Testis (tissue), 3 donors: Measurements from ENCODE around the gene HIPK4. TPM values are rescaled to one million over a fixed set of nuclear protein-coding genes. Genes with fewer than 3 reads are reported as not detected.

ENCODE experiments used
- DNase-seq: peaks from one replicate; pipeline ENCODE4 v3.0.0-alpha.2; 2019
- H3K27ac ChIP-seq, 2 donors: fragments of 200-600 bp; sonication (generic); one replicate each; pipeline ENCODE4 v1.5.1; 2019
- H3K27me3 ChIP-seq: fragments of 200-600 bp; sonication (generic); one replicate; pipeline ENCODE4 v1.5.1; 2019
- H3K36me3 ChIP-seq: fragments of 200-600 bp; sonication (generic); one replicate; pipeline ENCODE4 v1.5.1; 2017; ENCODE audit warnings: low read depth; ENCODE audit errors: missing control alignments
- H3K4me1 ChIP-seq: fragments of 200-600 bp; sonication (generic); one replicate; pipeline ENCODE4 v1.5.1; 2019
- H3K4me3 ChIP-seq, 2 donors: fragments of 200-600 bp; sonication (generic); one replicate each; pipeline ENCODE4 v1.5.1; 2017 to 2019
- H3K9me3 ChIP-seq: fragments of 200-600 bp; sonication (generic); one replicate; pipeline ENCODE4 v1.5.1; 2017
- CTCF ChIP-seq, 3 experiments: fragments of 450-650 bp in 2 of 3; fragments of 200-600 bp in 1 of 3; sonication (generic) in 1 of 3; IDR thresholded peaks; one replicate each; pipeline ENCODE4 v1.5.1; 2016 to 2019; ENCODE audit warnings: antibody characterized with exemption in 3 of 3, mild to moderate bottlenecking in 2 of 3, moderate library complexity in 1 of 3
- POLR2A ChIP-seq: fragments of 450-650 bp; IDR thresholded peaks from one replicate; pipeline ENCODE4 v1.6.1; 2017; ENCODE audit warnings: antibody characterized with exemption, mild to moderate bottlenecking, moderate library complexity
- WGBS, 2 donors: methylation state at CpG; one replicate each; pipeline ENCODE4 v1.1.5; 2018; 5-methylcytosine and 5-hydroxymethylcytosine counted together
- intact Hi-C: fragments of 100-400 bp; cut with DNase I; formaldehyde crosslinking; loops from one replicate; pipeline ENCODE4 v1.15.1; 2023; ENCODE audit warnings: low total_unique reads
- polyA plus RNA-seq: library from polyadenylated mRNA; stranded (reverse); fragments of 350-450 nt; fragmentation: Illumina TruSeq; extraction: RNeasy Lipid Tissue Mini Kit (QIAGEN cat#74804); gene quantifications from one replicate; pipeline ENCODE4 v1.2.3, GENCODE V29; 2014; ENCODE audit warnings: low read depth, low replicate concordance; ENCODE audit not compliant: insufficient read depth
- total RNA-seq, 2 donors: library from RNA; depleted of rRNA; stranded (reverse); fragments of >200 nt; gene quantifications; one replicate each; pipeline ENCODE4 v1.2.3, GENCODE V29; 2016

The HIPK4 gene
- total and polyA plus RNA-seq, 3 donors from 2014 or later: 13.7 to 32.8 (median 30.3) TPM

- H3K9me3 ChIP-seq: no peaks in the 10 kb centered on the region
- TF ChIP-seq CTCF (IDR thresholded peaks at IDR 0.05): peak; percentile 79 to 88 (median 87)
- peak; percentile 96 for TF ChIP-seq POLR2A
- intact Hi-C loops: no loop called here
- H3K27ac ChIP-seq: peak within 1 kb of the TSS; percentile 97 to 100
- H3K4me3 ChIP-seq: peak within 1 kb of the TSS; percentile 85 to 96
- WGBS, 2 donors: 0 to 2% methylated on average over 5 to 74 of the region's 75 CpGs
- H3K27me3 ChIP-seq: no peaks in the 10 kb centered on the region
- H3K36me3 ChIP-seq: no peaks in the 10 kb centered on the region
- H3K4me1 ChIP-seq: peaks cover 17% of the 10 kb centered on the region
- DNase-seq: peak; percentile 100
These were observed 35.7 kb upstream of the HIPK4 start, which contains the start of gene SERTAD1 for GRCh38 chr19:40425450-40426287. Gene SERTAD1 (minus strand): TSS chr19:40425992. CDS start chr19:40423546, 2,446 bp downstream.

- H3K36me3 ChIP-seq: no peaks in the 10 kb centered on the region
- 1 to 2% methylated on average over 16 to 20 of the region's 28 CpGs for WGBS, 2 donors
- no peaks in the 10 kb centered on the region for H3K9me3 ChIP-seq
- intact Hi-C loops: no loop called here
- H3K27me3 ChIP-seq: no peaks in the 10 kb centered on the region
- TF ChIP-seq CTCF (IDR thresholded peaks at IDR 0.05) (no peak), POLR2A (no peak)
- peak overlapping the region; percentile 97 to 100 for H3K27ac ChIP-seq
- H3K4me1 ChIP-seq: peaks cover 17% of the 10 kb centered on the region
- DNase-seq: peak; percentile 46
- H3K4me3 ChIP-seq: peak overlapping the region; percentile 85 to 96
These were observed 34.9 kb upstream of the HIPK4 start for GRCh38 chr19:40424637-40425449.

- H3K4me1 ChIP-seq: peaks cover 17% of the 10 kb centered on the region
- H3K27ac ChIP-seq: peak overlapping the region in 1 of 2 donors; percentile 97
- no peaks in the 10 kb centered on the region for H3K36me3 ChIP-seq
- no peak for DNase-seq
- TF ChIP-seq CTCF (IDR thresholded peaks at IDR 0.05): no peak
- no peak for TF ChIP-seq POLR2A
- H3K4me3 ChIP-seq: no peak overlapping the region
- intact Hi-C loops: no loop called here
- H3K27me3 ChIP-seq: no peaks in the 10 kb centered on the region
- H3K9me3 ChIP-seq: no peaks in the 10 kb centered on the region
- 97 to 98% methylated on average over 6 of the region's 6 CpGs for WGBS, 2 donors
These were observed 34.0 kb upstream of the HIPK4 start for GRCh38 chr19:40423938-40424337.

GRCh38 chr19:40422748-40423566, 33.0 kb upstream of the HIPK4 start:
- TF ChIP-seq CTCF (IDR thresholded peaks at IDR 0.05) (no peak), POLR2A (no peak)
- peaks cover 17% of the 10 kb centered on the region for H3K4me1 ChIP-seq
- H3K27me3 ChIP-seq: no peaks in the 10 kb centered on the region
- no peaks in the 10 kb centered on the region for H3K9me3 ChIP-seq
- H3K36me3 ChIP-seq: no peaks in the 10 kb centered on the region
- no peak overlapping the region for H3K4me3 ChIP-seq
- peak overlapping the region; percentile 29 to 92 for H3K27ac ChIP-seq
- intact Hi-C loops: no loop called here
- no peak for DNase-seq
- 85 to 91% methylated on average over 15 to 31 of the region's 31 CpGs for WGBS, 2 donors
